Cardiac atrium fibroblast (primary cell): ENCODE results near the gene SCYGR5. TPM values are rescaled to one million over a fixed set of nuclear protein-coding genes. Genes with fewer than 3 reads are reported as not detected.

Experiments used
- total RNA-seq: library from RNA; depleted of rRNA; stranded (reverse); fragments of >200 nt; gene quantifications from 2 replicates; pipeline ENCODE4 v1.2.3, GENCODE V29; 2015

Gene SCYGR5
- total RNA-seq, result not detected in 2 replicates

GRCh38 chr2:227666631-227667170, at the start of gene SCYGR5:
Gene SCYGR5, plus strand, starts transcription at chr2:227666804. Its CDS starts 0 bp downstream, at chr2:227666804.

GRCh38 chr2:227617316-227618230, 49.0 kb upstream of the SCYGR5 start, which contains the start of gene SCYGR4:
Gene SCYGR4, plus strand, starts transcription at chr2:227617498. Its CDS starts 0 bp downstream, at chr2:227617498.

Other genes starting within 250 kb of the SCYGR5 start
- 79.9 and 83.4 TPM in 2 replicates for gene AGFG1, start 194.6 kb upstream of the SCYGR5 start, total RNA-seq
- not detected in 2 replicates for gene SCYGR2, start 67.9 kb upstream of the SCYGR5 start, total RNA-seq
- not detected in 2 replicates for gene SCYGR3, start 52.0 kb upstream of the SCYGR5 start, total RNA-seq
- gene SCYGR4, start 49.3 kb upstream of the SCYGR5 start, total RNA-seq, result not detected in 2 replicates
- 2.2 and 2.6 TPM in 2 replicates for gene SLC19A3, start 51.2 kb downstream of the SCYGR5 start, total RNA-seq
- gene SCYGR6, start 58.0 kb downstream of the SCYGR5 start, total RNA-seq, result not detected in 2 replicates
- not detected in 2 replicates for gene SCYGR7, start 61.5 kb downstream of the SCYGR5 start, total RNA-seq
- not detected in 2 replicates for gene SCYGR8, start 79.1 kb downstream of the SCYGR5 start, total RNA-seq
- gene CCL20, start 147.0 kb downstream of the SCYGR5 start, total RNA-seq, result 0.54 and 0.65 TPM in 2 replicates
- 8.7 and 9.6 TPM in 2 replicates for gene DAW1, start 204.8 kb downstream of the SCYGR5 start, total RNA-seq